ENCODE results near the gene DEFB112. TPM values are rescaled to one million over a fixed set of nuclear protein-coding genes. Genes with fewer than 3 reads are reported as not detected.

Gene DEFB112
- total RNA-seq, 2 donors from 2014 or later: not detected

DNA sequence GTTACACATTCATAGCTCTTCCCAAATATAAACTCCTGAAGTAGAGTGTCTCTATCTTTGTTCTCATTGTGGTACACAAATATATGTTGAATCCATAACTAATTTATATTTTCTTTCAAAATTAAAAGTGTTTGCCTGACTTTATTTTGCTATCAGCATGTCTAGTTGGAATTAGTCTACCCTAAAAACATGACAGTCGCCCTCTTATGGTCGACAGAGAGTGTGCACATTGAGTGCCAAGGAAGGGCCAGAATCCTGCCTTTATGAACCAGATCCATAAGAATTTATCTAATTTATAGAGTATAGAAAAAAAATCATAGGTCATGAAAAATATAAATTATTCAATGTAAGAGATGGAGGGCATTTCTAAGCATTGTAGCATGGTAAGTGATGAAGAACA is 12.3 kb upstream of the DEFB112 start:
- DNase-seq (no peak), ATAC-seq (replicated peaks in 1 of 2) (no peak)
- H3K36me3 Mint-ChIP-seq (ENCODE audit: insufficient read depth in 2 of 2): no peaks in the 10 kb centered on the region
- no peaks in the 10 kb centered on the region for H3K27me3 Mint-ChIP-seq (ENCODE audit: low read depth)
- no peak overlapping the region for H3K27ac Mint-ChIP-seq
- no peaks in the 10 kb centered on the region for H3K4me1 Mint-ChIP-seq (ENCODE audit: low read depth)
- H3K9me3 Mint-ChIP-seq: peaks cover 2 to 9% of the 10 kb centered on the region in 2 donors
- H3K4me3 Mint-ChIP-seq: no peak overlapping the region

GRCh38 chr6:50056242-50056641 is 6.5 kb upstream of the DEFB112 start:
- no peak for ATAC-seq (replicated peaks in 1 of 2)
- H3K4me1 Mint-ChIP-seq (ENCODE audit: low read depth): no peaks in the 10 kb centered on the region
- H3K9me3 Mint-ChIP-seq: peaks cover 0 to 2% of the 10 kb centered on the region in 2 donors
- no peak overlapping the region for H3K27ac Mint-ChIP-seq
- no peak overlapping the region for H3K4me3 Mint-ChIP-seq
- no peaks in the 10 kb centered on the region for H3K36me3 Mint-ChIP-seq (ENCODE audit: insufficient read depth in 2 of 2)
- no peaks in the 10 kb centered on the region for H3K27me3 Mint-ChIP-seq (ENCODE audit: low read depth)
- DNase-seq: no peak

- no peaks in the 10 kb centered on the region for H3K27me3 Mint-ChIP-seq (ENCODE audit: low read depth)
- H3K4me1 Mint-ChIP-seq (ENCODE audit: low read depth): no peaks in the 10 kb centered on the region
- DNase-seq (no peak), ATAC-seq (replicated peaks in 1 of 2) (no peak)
- no peaks in the 10 kb centered on the region for H3K36me3 Mint-ChIP-seq (ENCODE audit: insufficient read depth in 2 of 2)
- no peak overlapping the region for H3K27ac Mint-ChIP-seq
- H3K9me3 Mint-ChIP-seq: peaks cover 0 to 2% of the 10 kb centered on the region in 2 donors
- H3K4me3 Mint-ChIP-seq: no peak overlapping the region
Measured at GRCh38 chr6:50047026-50047425, 2.7 kb downstream of the DEFB112 start.

DNA sequence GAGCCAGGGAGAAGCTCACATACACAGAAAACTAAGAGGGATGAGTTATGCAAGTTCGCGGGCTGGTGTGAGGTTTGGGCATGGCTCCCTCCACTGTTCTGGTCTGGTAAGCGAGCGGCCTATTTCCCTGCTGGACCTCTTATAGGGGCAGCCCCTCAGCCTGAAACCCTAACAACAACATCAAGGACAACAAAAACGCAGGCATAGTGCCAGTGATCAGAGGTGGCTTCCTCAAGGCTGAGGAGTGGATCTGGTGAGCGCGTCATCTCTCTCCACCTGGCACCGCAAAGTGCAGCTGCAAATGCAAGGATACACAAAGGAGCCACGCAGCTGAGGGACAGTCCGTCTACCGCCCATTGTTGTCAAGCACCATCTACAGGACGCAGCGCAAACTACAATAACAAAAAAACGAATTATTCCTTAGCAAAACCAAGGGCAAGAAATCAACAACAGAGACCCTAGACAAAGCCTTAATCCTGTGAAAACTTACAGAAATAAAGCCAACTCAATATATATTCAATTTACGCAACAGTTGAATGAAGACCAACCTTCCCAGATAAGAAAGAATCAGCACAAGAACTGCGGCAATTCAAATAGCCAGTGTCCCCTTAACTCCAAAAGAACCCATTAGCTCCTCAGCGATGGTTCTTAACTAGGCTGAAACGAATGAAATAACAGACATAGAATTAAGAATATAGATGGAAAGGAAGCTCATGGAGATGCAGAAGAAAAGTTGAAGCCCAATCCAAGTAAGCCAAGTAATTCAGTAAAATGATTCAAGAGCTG is 18.8 kb downstream of the DEFB112 start:
- Mint-ChIP-seq H3K27ac (no peak overlapping the region), H3K4me3 (no peak overlapping the region), H3K9me3 (peaks cover 9 to 11% of the 10 kb centered on the region in 2 donors), H3K27me3 (ENCODE audit: low read depth) (no peaks in the 10 kb centered on the region), H3K4me1 (ENCODE audit: low read depth) (no peaks in the 10 kb centered on the region), H3K36me3 (ENCODE audit: insufficient read depth in 2 of 2) (peaks cover 0 to 3% of the 10 kb centered on the region in 2 donors)
- no peak for DNase-seq
- ATAC-seq (replicated peaks in 1 of 2): no peak

DNA sequence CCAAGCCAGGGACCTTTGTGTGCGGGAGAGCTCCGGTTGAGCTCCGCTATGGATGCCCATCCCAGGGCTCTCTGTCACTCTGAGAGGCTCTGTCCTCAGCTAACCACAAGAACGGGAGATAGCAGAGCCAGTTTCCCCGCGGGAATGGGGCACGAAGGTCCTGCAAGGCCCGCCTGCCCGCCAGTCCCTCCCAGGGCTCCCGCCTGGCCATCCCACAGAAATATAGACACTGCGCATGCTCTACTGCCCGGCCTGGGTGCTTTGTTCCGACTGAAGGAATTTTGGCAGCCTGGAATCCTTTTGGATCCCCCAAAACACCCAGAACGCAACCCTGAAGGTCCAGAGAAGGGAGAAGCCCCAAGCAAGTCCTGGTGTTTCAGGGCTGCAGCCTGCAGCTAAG is 19.4 kb downstream of the DEFB112 start:
- no peak overlapping the region for H3K4me3 Mint-ChIP-seq
- peaks cover 0 to 3% of the 10 kb centered on the region in 2 donors for H3K36me3 Mint-ChIP-seq (ENCODE audit: insufficient read depth in 2 of 2)
- peaks cover 9 to 17% of the 10 kb centered on the region in 2 donors for H3K9me3 Mint-ChIP-seq
- DNase-seq (no peak), ATAC-seq (replicated peaks in 1 of 2) (no peak)
- H3K4me1 Mint-ChIP-seq (ENCODE audit: low read depth): no peaks in the 10 kb centered on the region
- H3K27ac Mint-ChIP-seq: no peak overlapping the region
- no peaks in the 10 kb centered on the region for H3K27me3 Mint-ChIP-seq (ENCODE audit: low read depth)

DNA sequence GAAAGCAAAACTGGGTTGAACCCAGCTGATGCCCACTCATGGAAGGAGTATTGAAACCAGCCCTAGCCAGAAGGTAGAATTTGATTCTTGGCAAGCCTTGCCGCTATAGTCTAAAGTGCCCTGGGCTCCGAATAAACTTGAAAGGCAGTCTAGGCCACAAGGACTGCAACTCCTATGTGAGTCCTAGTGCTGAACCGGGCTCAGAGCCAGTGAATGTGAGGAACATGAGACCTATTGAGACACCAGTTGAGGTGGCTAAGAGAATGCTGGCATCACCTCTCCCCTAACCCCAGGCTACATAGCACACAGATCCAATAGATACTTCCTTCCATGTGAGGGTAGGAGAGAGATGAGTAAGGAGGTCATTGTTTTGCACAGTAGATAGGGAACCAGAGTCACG is 24.5 kb downstream of the DEFB112 start:
- ATAC-seq (replicated peaks in 1 of 2) (no peak), DNase-seq (no peak)
- Mint-ChIP-seq H3K4me1 (ENCODE audit: low read depth) (no peaks in the 10 kb centered on the region), H3K4me3 (no peak overlapping the region), H3K36me3 (ENCODE audit: insufficient read depth in 2 of 2) (no peaks in the 10 kb centered on the region), H3K27ac (no peak overlapping the region), H3K27me3 (ENCODE audit: low read depth) (no peaks in the 10 kb centered on the region), H3K9me3 (peaks cover 9 to 12% of the 10 kb centered on the region in 2 donors)

GRCh38 chr6:50021894-50022293 is 27.8 kb downstream of the DEFB112 start, which contains the start of gene DEFB110:
Gene DEFB110 (minus strand): TSS chr6:50021994. CDS start chr6:50021935, 59 bp downstream.
- no peaks in the 10 kb centered on the region for H3K27me3 Mint-ChIP-seq (ENCODE audit: low read depth)
- DNase-seq (no peak), ATAC-seq (replicated peaks in 1 of 2) (no peak)
- no peaks in the 10 kb centered on the region for H3K36me3 Mint-ChIP-seq (ENCODE audit: insufficient read depth in 2 of 2)
- no peak within 1 kb of the TSS for H3K27ac Mint-ChIP-seq
- H3K4me1 Mint-ChIP-seq (ENCODE audit: low read depth): no peaks in the 10 kb centered on the region
- H3K9me3 Mint-ChIP-seq: peaks cover 3 to 12% of the 10 kb centered on the region in 2 donors
- H3K4me3 Mint-ChIP-seq: no peak within 1 kb of the TSS

DNA sequence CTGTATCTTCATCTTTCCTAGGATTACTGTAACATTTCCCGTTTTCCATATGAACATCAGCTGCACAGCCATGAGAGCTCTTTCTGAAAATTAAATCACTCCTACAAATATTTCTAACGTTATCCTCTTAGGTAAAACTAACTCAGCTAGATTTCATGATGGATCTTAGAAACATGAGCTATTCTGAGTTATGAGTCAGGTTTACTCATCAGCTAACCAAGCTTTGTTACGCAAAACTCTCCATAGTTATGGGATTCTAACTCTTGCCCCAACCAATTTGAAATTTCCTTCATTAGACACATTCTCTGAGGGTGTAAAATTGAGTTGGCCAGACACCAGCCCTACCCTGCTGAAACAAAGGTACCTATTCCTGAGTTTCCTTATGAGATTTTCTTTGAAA is 41.9 kb downstream of the DEFB112 start:
- ATAC-seq (replicated peaks in 1 of 2): no peak
- Mint-ChIP-seq H3K9me3 (peaks cover 0 to 3% of the 10 kb centered on the region in 2 donors), H3K4me3 (no peak overlapping the region), H3K4me1 (ENCODE audit: low read depth) (no peaks in the 10 kb centered on the region), H3K36me3 (ENCODE audit: insufficient read depth in 2 of 2) (no peaks in the 10 kb centered on the region), H3K27ac (no peak overlapping the region), H3K27me3 (ENCODE audit: low read depth) (no peaks in the 10 kb centered on the region)
- DNase-seq: no peak

DNA sequence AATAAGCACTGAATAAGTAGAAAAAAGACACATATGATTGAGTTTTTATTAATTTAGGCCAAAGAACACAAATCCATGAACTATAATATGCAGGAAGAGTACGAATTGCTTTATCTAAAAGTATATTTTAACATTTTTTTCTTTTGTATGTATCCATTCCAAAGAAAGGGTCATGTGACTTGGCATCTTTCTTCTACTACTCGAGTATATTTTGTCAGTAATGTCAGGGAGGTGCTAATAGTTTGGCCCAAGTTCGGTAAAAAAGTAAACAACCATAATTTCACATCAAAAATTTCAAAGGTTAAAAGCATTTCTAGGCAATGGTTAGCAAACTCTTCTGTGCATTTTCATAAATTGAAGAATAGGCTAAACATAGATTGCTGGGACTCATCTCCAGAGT is 46.6 kb downstream of the DEFB112 start:
- no peak for DNase-seq
- Mint-ChIP-seq H3K27ac (no peak overlapping the region), H3K36me3 (ENCODE audit: insufficient read depth in 2 of 2) (no peaks in the 10 kb centered on the region), H3K9me3 (peaks cover 0 to 3% of the 10 kb centered on the region in 2 donors), H3K4me1 (ENCODE audit: low read depth) (no peaks in the 10 kb centered on the region), H3K27me3 (ENCODE audit: low read depth) (no peaks in the 10 kb centered on the region), H3K4me3 (no peak overlapping the region)
- ATAC-seq (replicated peaks in 1 of 2): no peak

GRCh38 chr6:49995278-49995677 is 54.5 kb downstream of the DEFB112 start:
- H3K9me3 Mint-ChIP-seq: peaks cover 4% of the 10 kb centered on the region in 2 donors
- ATAC-seq (replicated peaks in 1 of 2): no peak
- no peaks in the 10 kb centered on the region for H3K27me3 Mint-ChIP-seq (ENCODE audit: low read depth)
- no peak overlapping the region for H3K27ac Mint-ChIP-seq
- no peaks in the 10 kb centered on the region for H3K4me1 Mint-ChIP-seq (ENCODE audit: low read depth)
- no peaks in the 10 kb centered on the region for H3K36me3 Mint-ChIP-seq (ENCODE audit: insufficient read depth in 2 of 2)
- DNase-seq: no peak
- no peak overlapping the region for H3K4me3 Mint-ChIP-seq

Other genes with a start within 250 kb of the DEFB112 start
- gene CRISP1, start 183.4 kb downstream of the DEFB112 start, total RNA-seq: not detected
- not detected for gene DEFB114, start 85.8 kb downstream of the DEFB112 start, total RNA-seq
- not detected for gene DEFB113, start 80.3 kb downstream of the DEFB112 start, total RNA-seq
- gene DEFB110, start 27.9 kb downstream of the DEFB112 start, total RNA-seq: not detected